NCI-H2227 (cell line): ENCODE measurements around the gene HSD17B1.

Source experiments
- DNase-seq: peaks from one replicate; lab custom pipeline; 2025; ENCODE audit not compliant: unreplicated experiment; lab: John Stamatoyannopoulos, UW

HSD17B1 gene

GRCh38 chr17:42598905-42599304, 46.2 kb downstream of the HSD17B1 start:
- DNase-seq = peak; percentile 19

- peak; percentile 58 for DNase-seq
Measured at GRCh38 chr17:42603318-42603717, 50.6 kb downstream of the HSD17B1 start.
